Astrocyte (in vitro differentiated cells and primary cell): ENCODE data around the gene RBM25. TPM values are rescaled to one million over a fixed set of nuclear protein-coding genes. Genes with fewer than 3 reads are reported as not detected.

Experiments used
- DNase-seq: peaks from one replicate; pipeline ENCODE4 v3.0.0-alpha.2; 2010; ENCODE audit warnings: low read depth
- FAIRE-seq: peaks from 2 replicates; lab custom pipeline; 2011; peaks lifted over from hg19 to GRCh38; lab: Jason Lieb, UNC
- H2AFZ ChIP-seq: 2 replicates; pipeline ENCODE4 v1.6.0; 2012; ENCODE audit warnings: low read depth, low read length, inconsistent platforms
- H3K27ac ChIP-seq: 2 replicates; pipeline ENCODE4 v1.5.1; 2011; ENCODE audit warnings: low read depth, low read length, inconsistent platforms
- H3K27me3 ChIP-seq: 2 replicates; pipeline ENCODE4 v1.6.0; 2011; ENCODE audit warnings: low read length, inconsistent platforms; ENCODE audit not compliant: insufficient read depth
- H3K36me3 ChIP-seq: 2 replicates; pipeline ENCODE4 v1.5.1; 2011; ENCODE audit warnings: low read length, inconsistent platforms; ENCODE audit not compliant: insufficient read depth
- H3K4me1 ChIP-seq: 2 replicates; pipeline ENCODE4 v1.5.1; 2011; ENCODE audit warnings: low read length, inconsistent platforms; ENCODE audit not compliant: insufficient read depth
- H3K4me2 ChIP-seq: 2 replicates; pipeline ENCODE4 v1.6.0; 2012; ENCODE audit warnings: low read length, inconsistent platforms
- H3K4me3 ChIP-seq: 2 replicates; pipeline ENCODE4 v1.5.1; 2011; ENCODE audit warnings: low read depth, mild to moderate bottlenecking, low read length, inconsistent platforms; ENCODE audit not compliant: insufficient read depth
- H3K79me2 ChIP-seq: 2 replicates; pipeline ENCODE4 v1.6.0; 2012; ENCODE audit warnings: mild to moderate bottlenecking, low read length, inconsistent platforms; ENCODE audit not compliant: insufficient read depth
- H3K9ac ChIP-seq: 2 replicates; pipeline ENCODE4 v1.6.0; 2012; ENCODE audit warnings: mild to moderate bottlenecking, low read length, inconsistent platforms
- H3K9me3 ChIP-seq: 2 replicates; pipeline ENCODE4 v1.5.1; 2012; ENCODE audit warnings: low read depth, mild to moderate bottlenecking, low read length, inconsistent platforms; ENCODE audit not compliant: insufficient read depth
- H4K20me1 ChIP-seq: 2 replicates; pipeline ENCODE4 v1.6.0; 2012; ENCODE audit warnings: low read length, inconsistent platforms; ENCODE audit not compliant: insufficient read depth
- H3K27ac Mint-ChIP-seq: one replicate; pipeline ENCODE4 v1.8.0; 2021; ENCODE audit warnings: mild to moderate bottlenecking, mixed read lengths; ENCODE audit not compliant: unreplicated experiment
- H3K27me3 Mint-ChIP-seq: one replicate; pipeline ENCODE4 v1.8.0; 2021; ENCODE audit warnings: low read depth, mixed read lengths; ENCODE audit not compliant: unreplicated experiment
- H3K36me3 Mint-ChIP-seq: one replicate; pipeline ENCODE4 v1.8.0; 2021; ENCODE audit warnings: low read depth, mixed read lengths; ENCODE audit not compliant: unreplicated experiment
- H3K4me1 Mint-ChIP-seq: one replicate; pipeline ENCODE4 v1.8.0; 2021; ENCODE audit warnings: low read depth, mixed read lengths; ENCODE audit not compliant: unreplicated experiment
- H3K4me3 Mint-ChIP-seq: one replicate; pipeline ENCODE4 v1.8.0; 2021; ENCODE audit warnings: mild to moderate bottlenecking, moderate library complexity, mixed read lengths; ENCODE audit not compliant: unreplicated experiment
- H3K9me3 Mint-ChIP-seq: one replicate; pipeline ENCODE4 v1.8.0; 2021; ENCODE audit warnings: mild to moderate bottlenecking, mixed read lengths; ENCODE audit not compliant: unreplicated experiment
- EZH2 ChIP-seq: IDR thresholded peaks from 2 replicates; pipeline ENCODE4 v1.6.1; 2012; ENCODE audit warnings: mild to moderate bottlenecking, low read length, inconsistent platforms; ENCODE audit not compliant: insufficient read depth
- total RNA-seq: library from RNA; stranded (reverse); gene quantifications from 2 replicates; pipeline ENCODE4 v1.2.1, GENCODE V29; 2021
- TF ChIP-seq, protein P1 (sequence below): IDR thresholded peaks from 2 replicates; pipeline ENCODE4 v1.5.1; 2011; ENCODE audit warnings: low read depth, mild to moderate bottlenecking, inconsistent platforms, low read length, moderate library complexity; ENCODE audit not compliant: insufficient read depth

The RBM25 gene
- total RNA-seq, 1 donor from 2014 or later, result 101 TPM

GRCh38 chr14:73172500-73172899 is 114.2 kb downstream of the RBM25 start:
- Histone ChIP-seq H3K27ac (no peak overlapping the region), H3K36me3 (peaks cover 22% of the 10 kb centered on the region), H3K9ac (no peak overlapping the region), H2AFZ (no peak overlapping the region), H3K4me3 (no peak overlapping the region), H3K27me3 (no peaks in the 10 kb centered on the region), H4K20me1 (peaks cover 6% of the 10 kb centered on the region), H3K4me2 (no peak overlapping the region), H3K79me2 (no peaks in the 10 kb centered on the region), H3K4me1 (no peaks in the 10 kb centered on the region), H3K9me3 (no peaks in the 10 kb centered on the region)
- H3K36me3 Mint-ChIP-seq, result peaks cover 20% of the 10 kb centered on the region
- FAIRE-seq, result no peak
- no peak overlapping the region for H3K27ac Mint-ChIP-seq
- H3K4me3 Mint-ChIP-seq, result no peak overlapping the region
- H3K27me3 Mint-ChIP-seq, result no peaks in the 10 kb centered on the region
- H3K9me3 Mint-ChIP-seq, result no peaks in the 10 kb centered on the region
- H3K4me1 Mint-ChIP-seq, result no peaks in the 10 kb centered on the region
- DNase-seq, result no peak
- TF ChIP-seq EZH2, result no peak
- TF ChIP-seq, protein P1, sequence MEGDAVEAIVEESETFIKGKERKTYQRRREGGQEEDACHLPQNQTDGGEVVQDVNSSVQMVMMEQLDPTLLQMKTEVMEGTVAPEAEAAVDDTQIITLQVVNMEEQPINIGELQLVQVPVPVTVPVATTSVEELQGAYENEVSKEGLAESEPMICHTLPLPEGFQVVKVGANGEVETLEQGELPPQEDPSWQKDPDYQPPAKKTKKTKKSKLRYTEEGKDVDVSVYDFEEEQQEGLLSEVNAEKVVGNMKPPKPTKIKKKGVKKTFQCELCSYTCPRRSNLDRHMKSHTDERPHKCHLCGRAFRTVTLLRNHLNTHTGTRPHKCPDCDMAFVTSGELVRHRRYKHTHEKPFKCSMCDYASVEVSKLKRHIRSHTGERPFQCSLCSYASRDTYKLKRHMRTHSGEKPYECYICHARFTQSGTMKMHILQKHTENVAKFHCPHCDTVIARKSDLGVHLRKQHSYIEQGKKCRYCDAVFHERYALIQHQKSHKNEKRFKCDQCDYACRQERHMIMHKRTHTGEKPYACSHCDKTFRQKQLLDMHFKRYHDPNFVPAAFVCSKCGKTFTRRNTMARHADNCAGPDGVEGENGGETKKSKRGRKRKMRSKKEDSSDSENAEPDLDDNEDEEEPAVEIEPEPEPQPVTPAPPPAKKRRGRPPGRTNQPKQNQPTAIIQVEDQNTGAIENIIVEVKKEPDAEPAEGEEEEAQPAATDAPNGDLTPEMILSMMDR, result no peak

DNA sequence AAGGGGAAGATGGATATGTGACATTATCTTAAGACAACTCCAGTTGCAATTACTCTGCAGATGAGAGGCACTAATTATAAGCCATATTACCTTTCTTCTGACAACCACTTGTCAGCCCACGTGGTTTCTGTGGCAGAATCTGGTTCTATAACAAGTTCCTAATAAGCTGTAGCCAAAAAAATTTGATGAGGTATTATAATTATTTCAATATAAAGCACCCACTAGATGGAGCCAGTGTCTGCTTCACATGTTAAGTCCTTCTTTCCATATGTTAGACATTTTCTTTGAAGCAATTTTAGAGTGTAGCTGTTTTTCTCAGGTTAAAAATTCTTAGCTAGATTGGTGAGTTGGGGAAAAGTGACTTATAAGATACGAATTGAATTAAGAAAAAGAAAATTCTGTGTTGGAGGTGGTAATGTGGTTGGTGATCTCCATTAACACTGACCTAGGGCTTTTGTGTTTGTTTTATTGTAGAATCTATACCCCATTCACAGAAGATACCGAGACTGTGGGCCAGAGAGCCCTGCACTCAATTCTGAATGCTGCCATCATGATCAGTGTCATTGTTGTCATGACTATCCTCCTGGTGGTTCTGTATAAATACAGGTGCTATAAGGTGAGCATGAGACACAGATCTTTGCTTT is 114.9 kb downstream of the RBM25 start:
- Histone ChIP-seq H3K4me3 (no peak overlapping the region), H3K4me2 (no peak overlapping the region), H3K9me3 (no peaks in the 10 kb centered on the region), H2AFZ (no peak overlapping the region), H3K27ac (no peak overlapping the region), H4K20me1 (peaks cover 6% of the 10 kb centered on the region), H3K27me3 (no peaks in the 10 kb centered on the region), H3K79me2 (no peaks in the 10 kb centered on the region), H3K4me1 (no peaks in the 10 kb centered on the region), H3K36me3 (peaks cover 22% of the 10 kb centered on the region), H3K9ac (no peak overlapping the region)
- H3K36me3 Mint-ChIP-seq, result peaks cover 20% of the 10 kb centered on the region
- no peak overlapping the region for H3K27ac Mint-ChIP-seq
- no peaks in the 10 kb centered on the region for H3K4me1 Mint-ChIP-seq
- TF ChIP-seq, protein P1, result peak; percentile 57
- no peak for TF ChIP-seq EZH2
- H3K27me3 Mint-ChIP-seq, result no peaks in the 10 kb centered on the region
- FAIRE-seq, result no peak
- H3K9me3 Mint-ChIP-seq, result no peaks in the 10 kb centered on the region
- DNase-seq, result peak; percentile 39
- no peak overlapping the region for H3K4me3 Mint-ChIP-seq

Other genes starting within 250 kb of the RBM25 start
- gene DPF3, start 164.4 kb upstream of the RBM25 start, total RNA-seq, result 2.4 and 2.7 TPM in 2 replicates
- 33.5 and 34.3 TPM in 2 replicates for gene DCAF4, start 132.1 kb upstream of the RBM25 start, total RNA-seq
- gene ZFYVE1, start 31.4 kb upstream of the RBM25 start, total RNA-seq, result 31.4 and 34.3 TPM in 2 replicates
- 89.5 and 91.1 TPM in 2 replicates for gene PSEN1, start 78.0 kb downstream of the RBM25 start, total RNA-seq
- 5.0 and 9.1 TPM in 2 replicates for gene PAPLN, start 179.0 kb downstream of the RBM25 start, total RNA-seq